Measurements from ENCODE around the gene MYO7B.

- TF ChIP-seq CTCF (IDR thresholded peaks at IDR 0.05) (no peak), POLR2A (IDR thresholded peaks at IDR 0.05) (no peak)
Measured at GRCh38 chr2:127607399-127607908, 72.0 kb downstream of the MYO7B start.
